ENCODE data around the gene C16orf96.

Gene C16orf96

DNA sequence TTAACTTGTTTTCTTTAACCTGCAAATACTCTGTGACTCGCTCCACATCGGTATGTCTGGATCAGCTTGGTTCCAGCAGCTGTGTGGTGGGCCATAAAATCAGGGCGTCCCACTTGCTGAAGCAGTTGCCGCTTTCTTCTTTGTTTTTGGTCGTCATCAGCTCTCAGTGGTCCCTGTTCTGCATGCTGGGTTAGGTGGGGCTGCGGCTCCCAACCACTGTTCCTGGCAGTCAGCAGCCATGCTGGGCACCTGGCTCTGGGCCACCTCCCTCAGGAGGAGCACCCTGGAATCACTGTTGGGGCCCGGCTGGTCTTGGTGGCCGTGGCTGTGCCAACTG lies 91.5 kb downstream of the C16orf96 start:
- H3K36me3 ChIP-seq (ENCODE audit: low read length) = no peaks in the 10 kb centered on the region
- peaks cover 11% of the 10 kb centered on the region; the same call in 1 of the 2 replicates for H3K79me2 ChIP-seq (ENCODE audit: insufficient read depth, low read length)
- peaks cover 3% of the 10 kb centered on the region; the same call in 1 of the 2 replicates for H4K20me1 ChIP-seq (ENCODE audit: low read depth, low read length)

DNA sequence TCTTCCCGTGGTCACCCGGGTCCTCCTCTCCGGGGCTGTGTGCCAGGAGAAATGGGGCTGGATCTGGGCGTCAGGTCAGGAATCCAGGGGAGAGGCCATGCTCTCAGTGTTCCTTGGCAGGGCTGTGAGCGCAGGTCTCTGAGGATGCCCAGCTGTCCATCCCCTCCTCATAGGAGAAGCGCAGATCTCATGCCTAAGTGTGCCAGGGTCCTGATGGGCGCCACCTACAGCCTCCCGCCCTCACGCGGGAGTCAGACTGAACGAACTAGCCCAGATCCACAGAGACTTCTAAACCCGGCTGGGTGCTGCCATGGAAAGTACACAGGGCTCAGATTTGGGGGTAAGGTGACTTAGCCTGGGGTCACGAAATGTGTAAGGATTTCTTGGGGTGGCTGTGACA lies 92.8 kb downstream of the C16orf96 start:
- Histone ChIP-seq H2AFZ (ENCODE audit: low read depth, low read length, severe bottlenecking) (no peak overlapping the region), H3K27me3 (ENCODE audit: low read length) (no peaks in the 10 kb centered on the region), H3K4me2 (ENCODE audit: low read depth, low read length, poor library complexity, severe bottlenecking) (no peak overlapping the region), H3K9ac (ENCODE audit: low read length) (no peak overlapping the region), H3K79me2 (ENCODE audit: insufficient read depth, low read length) (peaks cover 4% of the 10 kb centered on the region; the same call in 1 of the 2 replicates), H3K9me3 (ENCODE audit: insufficient read depth, low read length) (no peaks in the 10 kb centered on the region), H3K4me3 (ENCODE audit: insufficient read depth, low read length, poor library complexity, severe bottlenecking) (no peak overlapping the region), H4K20me1 (ENCODE audit: low read depth, low read length) (peaks cover 3% of the 10 kb centered on the region; the same call in 1 of the 2 replicates), H3F3A (ENCODE audit: insufficient read depth) (no peaks in the 10 kb centered on the region), H3K36me3 (ENCODE audit: low read length) (no peaks in the 10 kb centered on the region), H3K27ac (ENCODE audit: low read depth, low read length) (no peak overlapping the region), H3K9me2 (replicated peaks; ENCODE audit: insufficient read depth, low read length) (no peaks in the 10 kb centered on the region)
- TF ChIP-seq EZH2phosphoT487 (conservative IDR thresholded peaks at IDR 0.05; ENCODE audit: low read length) = no peak
- TF ChIP-seq, protein P1, sequence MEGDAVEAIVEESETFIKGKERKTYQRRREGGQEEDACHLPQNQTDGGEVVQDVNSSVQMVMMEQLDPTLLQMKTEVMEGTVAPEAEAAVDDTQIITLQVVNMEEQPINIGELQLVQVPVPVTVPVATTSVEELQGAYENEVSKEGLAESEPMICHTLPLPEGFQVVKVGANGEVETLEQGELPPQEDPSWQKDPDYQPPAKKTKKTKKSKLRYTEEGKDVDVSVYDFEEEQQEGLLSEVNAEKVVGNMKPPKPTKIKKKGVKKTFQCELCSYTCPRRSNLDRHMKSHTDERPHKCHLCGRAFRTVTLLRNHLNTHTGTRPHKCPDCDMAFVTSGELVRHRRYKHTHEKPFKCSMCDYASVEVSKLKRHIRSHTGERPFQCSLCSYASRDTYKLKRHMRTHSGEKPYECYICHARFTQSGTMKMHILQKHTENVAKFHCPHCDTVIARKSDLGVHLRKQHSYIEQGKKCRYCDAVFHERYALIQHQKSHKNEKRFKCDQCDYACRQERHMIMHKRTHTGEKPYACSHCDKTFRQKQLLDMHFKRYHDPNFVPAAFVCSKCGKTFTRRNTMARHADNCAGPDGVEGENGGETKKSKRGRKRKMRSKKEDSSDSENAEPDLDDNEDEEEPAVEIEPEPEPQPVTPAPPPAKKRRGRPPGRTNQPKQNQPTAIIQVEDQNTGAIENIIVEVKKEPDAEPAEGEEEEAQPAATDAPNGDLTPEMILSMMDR (IDR thresholded peaks at IDR 0.05; ENCODE audit: insufficient read depth, low read length, poor library complexity, severe bottlenecking) = no peak

More for the DNA sequence above, 91.5 kb downstream of the C16orf96 start:
- no peaks in the 10 kb centered on the region for H3F3A ChIP-seq (ENCODE audit: insufficient read depth)
- H2AFZ ChIP-seq (ENCODE audit: low read depth, low read length, severe bottlenecking) = no peak overlapping the region
- no peak overlapping the region for H3K4me3 ChIP-seq (ENCODE audit: insufficient read depth, low read length, poor library complexity, severe bottlenecking)
- no peak for TF ChIP-seq EZH2phosphoT487 (conservative IDR thresholded peaks at IDR 0.05; ENCODE audit: low read length)
- TF ChIP-seq, protein P1 (IDR thresholded peaks at IDR 0.05; ENCODE audit: insufficient read depth, low read length, poor library complexity, severe bottlenecking) = no peak
- no peaks in the 10 kb centered on the region for H3K27me3 ChIP-seq (ENCODE audit: low read length)
- no peaks in the 10 kb centered on the region for H3K9me3 ChIP-seq (ENCODE audit: insufficient read depth, low read length)
- no peak overlapping the region for H3K9ac ChIP-seq (ENCODE audit: low read length)
- no peak overlapping the region for H3K4me2 ChIP-seq (ENCODE audit: low read depth, low read length, poor library complexity, severe bottlenecking)
- no peaks in the 10 kb centered on the region for H3K9me2 ChIP-seq (replicated peaks; ENCODE audit: insufficient read depth, low read length)
- no peak overlapping the region for H3K27ac ChIP-seq (ENCODE audit: low read depth, low read length)

DNA sequence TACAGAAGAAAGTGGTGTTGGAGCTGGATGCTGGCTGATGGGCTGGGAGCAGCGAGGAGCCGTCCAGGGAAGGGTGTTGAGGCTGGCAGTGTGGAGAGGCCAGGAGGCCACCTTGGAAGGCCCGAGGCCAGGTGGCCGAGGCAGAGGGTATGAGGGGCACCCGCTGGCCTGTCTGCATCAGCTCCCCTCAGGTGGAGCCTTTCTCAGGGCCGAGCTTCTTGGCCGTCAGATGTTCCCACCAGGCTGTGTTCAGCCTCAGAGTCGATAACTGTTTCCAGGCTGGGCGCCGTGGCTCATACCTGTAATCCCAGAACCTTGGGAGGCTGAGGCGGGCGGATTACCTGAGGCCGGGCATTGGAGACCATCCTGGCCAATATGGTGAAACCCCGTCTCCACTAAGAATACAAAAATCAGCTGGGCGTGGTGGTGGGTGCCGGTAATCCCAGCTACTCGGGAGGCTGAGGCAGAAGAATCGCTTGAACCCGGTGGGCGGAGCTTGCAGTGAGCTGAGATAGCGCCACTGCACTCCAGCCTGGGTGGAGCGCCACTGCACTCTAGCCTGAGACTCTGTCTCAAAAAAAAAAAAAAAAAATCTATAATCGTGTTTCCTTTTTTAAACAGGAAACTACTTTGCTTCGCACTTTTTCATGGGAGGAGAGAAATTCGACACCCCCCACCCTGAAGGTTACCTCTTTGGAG lies 93.8 kb downstream of the C16orf96 start:
- Histone ChIP-seq H3F3A (ENCODE audit: insufficient read depth) (no peaks in the 10 kb centered on the region), H3K4me2 (ENCODE audit: low read depth, low read length, poor library complexity, severe bottlenecking) (no peak overlapping the region), H3K27ac (ENCODE audit: low read depth, low read length) (no peak overlapping the region), H3K4me3 (ENCODE audit: insufficient read depth, low read length, poor library complexity, severe bottlenecking) (no peak overlapping the region), H4K20me1 (ENCODE audit: low read depth, low read length) (no peaks in the 10 kb centered on the region), H3K79me2 (ENCODE audit: insufficient read depth, low read length) (peaks cover 4% of the 10 kb centered on the region; the same call in 1 of the 2 replicates), H3K9me3 (ENCODE audit: insufficient read depth, low read length) (no peaks in the 10 kb centered on the region), H2AFZ (ENCODE audit: low read depth, low read length, severe bottlenecking) (no peak overlapping the region), H3K36me3 (ENCODE audit: low read length) (no peaks in the 10 kb centered on the region), H3K9ac (ENCODE audit: low read length) (no peak overlapping the region), H3K9me2 (replicated peaks; ENCODE audit: insufficient read depth, low read length) (no peaks in the 10 kb centered on the region), H3K27me3 (ENCODE audit: low read length) (no peaks in the 10 kb centered on the region)
- TF ChIP-seq EZH2phosphoT487 (conservative IDR thresholded peaks at IDR 0.05; ENCODE audit: low read length) = no peak
- TF ChIP-seq, protein P1 (IDR thresholded peaks at IDR 0.05; ENCODE audit: insufficient read depth, low read length, poor library complexity, severe bottlenecking) = no peak

Data from SU-DHL-6 (cell line).